Endometrium (tissue), 2 donors: ENCODE results near the gene COL15A1.

Experiments used
- FAIRE-seq: peaks from 2 replicates; lab custom pipeline; 2012; peaks lifted over from hg19 to GRCh38; lab: Jason Lieb, UNC
- donor health status: control.
- donor health status: control.

Gene COL15A1

GRCh38 chr9:99015448-99015847 lies 71.7 kb downstream of the COL15A1 start:
- no peak for FAIRE-seq

GRCh38 chr9:99015890-99016289 lies 72.2 kb downstream of the COL15A1 start:
- FAIRE-seq = no peak

GRCh38 chr9:99016681-99017387 lies 73.1 kb downstream of the COL15A1 start:
- no peak for FAIRE-seq

GRCh38 chr9:99018653-99019052 lies 74.9 kb downstream of the COL15A1 start:
- no peak for FAIRE-seq

- no peak for FAIRE-seq
Measured at GRCh38 chr9:99019510-99020331, 76.0 kb downstream of the COL15A1 start.

- FAIRE-seq = no peak
Measured at GRCh38 chr9:99020786-99021436, 77.2 kb downstream of the COL15A1 start.

GRCh38 chr9:99021512-99021911 lies 77.8 kb downstream of the COL15A1 start:
- no peak for FAIRE-seq

- no peak for FAIRE-seq
Measured at GRCh38 chr9:99023231-99023630, 79.5 kb downstream of the COL15A1 start.

GRCh38 chr9:99023831-99024230 lies 80.1 kb downstream of the COL15A1 start:
- no peak for FAIRE-seq

- no peak for FAIRE-seq
Measured at GRCh38 chr9:99024959-99025358, 81.3 kb downstream of the COL15A1 start.

- FAIRE-seq = no peak
Measured at GRCh38 chr9:99025616-99026270, 82.0 kb downstream of the COL15A1 start.

GRCh38 chr9:99026271-99026955 lies 82.7 kb downstream of the COL15A1 start:
- FAIRE-seq = no peak

GRCh38 chr9:99026956-99027298 lies 83.2 kb downstream of the COL15A1 start:
- no peak for FAIRE-seq

- FAIRE-seq = no peak
Measured at GRCh38 chr9:99027443-99027842, 83.7 kb downstream of the COL15A1 start.

GRCh38 chr9:99029083-99029645 lies 85.5 kb downstream of the COL15A1 start:
- FAIRE-seq = no peak

GRCh38 chr9:99030092-99030511 lies 86.4 kb downstream of the COL15A1 start:
- FAIRE-seq = no peak

GRCh38 chr9:99030610-99031109 lies 87.0 kb downstream of the COL15A1 start:
- FAIRE-seq = no peak

GRCh38 chr9:99031319-99031718 lies 87.6 kb downstream of the COL15A1 start:
- no peak for FAIRE-seq

GRCh38 chr9:99031994-99032393 lies 88.3 kb downstream of the COL15A1 start:
- no peak for FAIRE-seq

GRCh38 chr9:99034149-99034548 lies 90.4 kb downstream of the COL15A1 start:
- FAIRE-seq = no peak

- FAIRE-seq = no peak
Measured at GRCh38 chr9:99035313-99035712, 91.6 kb downstream of the COL15A1 start.
